B cell (primary cell): Measurements from ENCODE around the gene CABP5. TPM values are rescaled to one million over a fixed set of nuclear protein-coding genes. Genes with fewer than 3 reads are reported as not detected.

Source experiments
- ATAC-seq: fragments of 200-7000 bp; cut with Tn5 transposase; one replicate; pipeline ENCODE4 v1.10.0; 2021; ENCODE audit warnings: low read depth, mild to moderate bottlenecking, moderate number of reproducible peaks, moderate library complexity
- CTCF ChIA-PET: fragments of 350-600 bp; sonication (Branson Sonifier 250); formaldehyde crosslinking; loops from one replicate; lab custom pipeline; 2021; ENCODE audit warnings: antibody characterized with exemption, inconsistent platforms; lab: Charles Lee
- POLR2A ChIA-PET: fragments of 350-600 bp; sonication (Branson Sonifier 250); formaldehyde crosslinking; loops from one replicate; lab custom pipeline; 2021; ENCODE audit warnings: antibody characterized with exemption; lab: Charles Lee
- DNase-seq: peaks from one replicate; pipeline ENCODE4 v3.0.0; 2013
- H2AFZ ChIP-seq: 2 replicates; pipeline ENCODE4 v1.6.1; 2012; ENCODE audit warnings: mild to moderate bottlenecking, low read depth, low read length; ENCODE audit not compliant: insufficient read depth, poor library complexity, severe bottlenecking
- H3K27ac ChIP-seq, 2 donors: 1 replicate in 1 of 2; 2 replicates in 1 of 2; pipeline ENCODE4 v1.5.1; 2012 to 2013; ENCODE audit warnings: low read length in 2 of 2, mild to moderate bottlenecking in 2 of 2, moderate library complexity in 1 of 2
- H3K27me3 ChIP-seq, 4 experiments: fragments of 200-600 bp in 1 of 4; sonication (generic) in 1 of 4; replicated peaks in 1 of 4; 1 replicate in 2 of 4; 2 replicates in 2 of 4; pipeline versions ENCODE4 v1.6.1 to v1.7.0; 2013 to 2016; ENCODE audit warnings: low read length in 3 of 4, mild to moderate bottlenecking in 2 of 4, mixed read lengths in 1 of 4, moderate library complexity in 1 of 4; ENCODE audit not compliant: insufficient read depth in 4 of 4, control insufficient read depth in 3 of 4; ENCODE audit errors: control extremely low read depth in 1 of 4
- H3K36me3 ChIP-seq, 2 experiments: replicated peaks in 1 of 2; 1 replicate in 1 of 2; 2 replicates in 1 of 2; pipeline versions ENCODE4 v1.6.1 to v1.7.1; 2013; ENCODE audit warnings: low read length in 1 of 2; ENCODE audit not compliant: insufficient read depth in 2 of 2, control insufficient read depth in 1 of 2; ENCODE audit errors: control extremely low read depth in 1 of 2, extremely low read depth in 1 of 2
- H3K4me1 ChIP-seq, 2 donors: fragments of 200-600 bp in 1 of 2; sonication (generic) in 1 of 2; 1 replicate in 1 of 2; 2 replicates in 1 of 2; pipeline versions ENCODE4 v1.5.1 to v1.6.1; 2013 to 2017; ENCODE audit warnings: low read length in 2 of 2; ENCODE audit not compliant: control insufficient read depth in 2 of 2, insufficient read depth in 2 of 2
- H3K4me2 ChIP-seq: replicated peaks from 2 replicates; pipeline ENCODE3; 2012; ENCODE audit warnings: mild to moderate bottlenecking, low read depth, low read length; ENCODE audit not compliant: poor library complexity, severe bottlenecking
- H3K4me3 ChIP-seq, 5 experiments: fragments of 200-600 bp in 1 of 5; sonication (generic) in 1 of 5; 1 replicate in 3 of 5; 2 replicates in 2 of 5; pipeline versions ENCODE4 v1.5.1 to v1.7.0; 2011 to 2016; ENCODE audit warnings: low read length in 4 of 5, mild to moderate bottlenecking in 4 of 5, low read depth in 2 of 5, control low read depth in 1 of 5, moderate library complexity in 1 of 5; ENCODE audit not compliant: insufficient read depth in 1 of 5; ENCODE audit errors: control extremely low read depth in 1 of 5, extremely low read depth in 1 of 5
- H3K79me2 ChIP-seq: fragments of 200-600 bp; sonication (generic); one replicate; pipeline ENCODE4 v1.6.0; 2016; ENCODE audit warnings: low read length; ENCODE audit not compliant: control insufficient read depth, insufficient read depth
- H3K9ac ChIP-seq: fragments of 200-600 bp; sonication (generic); 2 replicates; pipeline ENCODE4 v1.6.1; 2017; ENCODE audit warnings: mild to moderate bottlenecking, low read length, moderate library complexity
- H3K9me3 ChIP-seq, 3 donors: one replicate each; pipeline versions ENCODE4 v1.6.1 to v1.7.1; 2013; ENCODE audit warnings: low read length in 2 of 3; ENCODE audit not compliant: control insufficient read depth in 2 of 3, insufficient read depth in 1 of 3; ENCODE audit errors: control extremely low read depth in 1 of 3
- H4K20me1 ChIP-seq: 2 replicates; pipeline ENCODE4 v1.6.0; 2012; ENCODE audit warnings: mild to moderate bottlenecking, low read length; ENCODE audit not compliant: insufficient read depth, control insufficient read depth, poor library complexity, severe bottlenecking
- H3K27ac Mint-ChIP-seq: one replicate; pipeline ENCODE4 v1.8.0; 2021; ENCODE audit warnings: mixed read lengths
- H3K27me3 Mint-ChIP-seq: one replicate; pipeline ENCODE4 v1.8.0; 2021; ENCODE audit warnings: mixed read lengths
- H3K4me1 Mint-ChIP-seq: one replicate; pipeline ENCODE4 v1.8.0; 2021; ENCODE audit warnings: mixed read lengths
- H3K4me3 Mint-ChIP-seq: one replicate; pipeline ENCODE4 v1.8.0; 2021; ENCODE audit warnings: mixed read lengths
- H3K9me3 Mint-ChIP-seq: one replicate; pipeline ENCODE4 v1.8.0; 2022; ENCODE audit warnings: mixed read lengths; ENCODE audit not compliant: insufficient read depth
- CTCF ChIP-seq: fragments of 200-600 bp; IDR thresholded peaks from one replicate; pipeline ENCODE4 v1.8.0; 2022; ENCODE audit warnings: antibody characterized with exemption, mild to moderate bottlenecking
- EZH2 ChIP-seq: IDR thresholded peaks from 2 replicates; pipeline ENCODE4 v1.6.1; 2012; ENCODE audit warnings: borderline replicate concordance, low read depth, mild to moderate bottlenecking, moderate library complexity, low read length; ENCODE audit not compliant: insufficient read depth, poor library complexity, severe bottlenecking
- WGBS: methylation state at CpG from one replicate; pipeline ENCODE4 v1.1.5; 2013; ENCODE audit warnings: missing lambda C conversion rate; ENCODE audit not compliant: insufficient coverage; 5-methylcytosine and 5-hydroxymethylcytosine counted together
- intact Hi-C: fragments of 100-400 bp; cut with micrococcal nuclease; formaldehyde crosslinking; loops from one replicate; pipeline ENCODE4 v1.10.0; 2022
- polyA plus RNA-seq: library from polyadenylated mRNA; depleted of rRNA; stranded (reverse); fragments of >200 nt; gene quantifications from 2 replicates; pipeline ENCODE4 v1.2.3, GENCODE V29; 2012
- total RNA-seq, 2 donors: library from RNA; stranded (reverse); fragments of 120-200 nt in 1 of 2; gene quantifications; 1 replicate in 1 of 2; 2 replicates in 1 of 2; pipeline versions ENCODE4 v1.2.3 to v1.2.4, GENCODE V29; 2013 to 2022

CABP5 gene
- total and polyA plus RNA-seq, 2 donors (not counting 1 experiment from before 2014, with no cell fraction given), result not detected

- H3K79me2 ChIP-seq, result no peaks in the 10 kb centered on the region
- Mint-ChIP-seq H3K27me3 (peaks cover 27% of the 10 kb centered on the region), H3K4me3 (no peak overlapping the region), H3K27ac (no peak overlapping the region), H3K9me3 (no peaks in the 10 kb centered on the region), H3K4me1 (no peaks in the 10 kb centered on the region)
- TF ChIP-seq CTCF, result no peak
- TF ChIP-seq EZH2, result no peak
- ChIA-PET CTCF (no interaction called here), POLR2A (no interaction called here)
- DNase-seq (no peak), ATAC-seq (no peak)
- no peaks in the 10 kb centered on the region for H3K9me3 ChIP-seq
- H3K4me3 ChIP-seq, result no peak overlapping the region
- H3K36me3 ChIP-seq, result no peaks in the 10 kb centered on the region
- no peak overlapping the region for H3K4me2 ChIP-seq
- intact Hi-C loops, result no loop called here
- H3K27me3 ChIP-seq, result no peaks in the 10 kb centered on the region
- WGBS, result 95% methylated on average over 4 of the region's 6 CpGs
- H3K9ac ChIP-seq, result no peak overlapping the region
- H3K4me1 ChIP-seq, result no peaks in the 10 kb centered on the region
- no peaks in the 10 kb centered on the region for H4K20me1 ChIP-seq
- no peak overlapping the region for H3K27ac ChIP-seq
- H2AFZ ChIP-seq, result no peak overlapping the region
These were observed 45.1 kb downstream of the CABP5 start for GRCh38 chr19:47998800-47999199.

GRCh38 chr19:47996230-47996727, 47.6 kb downstream of the CABP5 start:
- Mint-ChIP-seq H3K27ac (no peak overlapping the region), H3K4me1 (no peaks in the 10 kb centered on the region), H3K4me3 (no peak overlapping the region), H3K9me3 (no peaks in the 10 kb centered on the region), H3K27me3 (peaks cover 16% of the 10 kb centered on the region)
- WGBS, result 72% methylated on average over 1 of the region's 1 CpG
- no peak overlapping the region for H3K4me3 ChIP-seq
- H3K27me3 ChIP-seq, result peaks cover 0 to 3% (median 0%) of the 10 kb centered on the region in 4 experiments
- ATAC-seq (no peak), DNase-seq (no peak)
- no peaks in the 10 kb centered on the region for H3K9me3 ChIP-seq
- no peaks in the 10 kb centered on the region for H3K4me1 ChIP-seq
- H3K36me3 ChIP-seq, result no peaks in the 10 kb centered on the region
- H2AFZ ChIP-seq, result no peak overlapping the region
- no peaks in the 10 kb centered on the region for H4K20me1 ChIP-seq
- no peak overlapping the region for H3K27ac ChIP-seq
- ChIA-PET POLR2A (no interaction called here), CTCF (no interaction called here)
- no peaks in the 10 kb centered on the region for H3K79me2 ChIP-seq
- H3K9ac ChIP-seq, result no peak overlapping the region
- intact Hi-C loops, result no loop called here
- no peak for TF ChIP-seq EZH2
- no peak overlapping the region for H3K4me2 ChIP-seq
